HCT116 (cell line): Measurements from ENCODE around the gene SEMA4B.
"Not testable (repeated sequence)": the region's sequence is repeated elsewhere in the genome, so short reads cannot be mapped to it uniquely, and the experiment has no call there.

ENCODE experiments used
- CTCF ChIP-seq, 3 experiments: fragments of 200-600 bp in 1 of 3; sonication (generic) in 1 of 3; IDR thresholded peaks in 2 of 3; conservative IDR thresholded peaks in 1 of 3; 2 replicates each; pipeline ENCODE4 v1.5.1; 2012 to 2017; ENCODE audit warnings: low read depth in 2 of 3, low read length in 2 of 3, antibody characterized with exemption in 1 of 3, borderline replicate concordance in 1 of 3, control low read depth in 1 of 3, mild to moderate bottlenecking in 1 of 3, mixed read lengths in 1 of 3, mixed run types in 1 of 3, moderate library complexity in 1 of 3; ENCODE audit not compliant: insufficient read depth in 1 of 3
- ELF1 ChIP-seq: IDR thresholded peaks from 2 replicates; pipeline ENCODE4 v1.6.1; 2012; ENCODE audit warnings: low read depth, borderline replicate concordance
- EZH2 ChIP-seq: fragments of 200-600 bp; sonication (generic); IDR thresholded peaks from 2 replicates; pipeline ENCODE4 v1.6.1; 2017; ENCODE audit warnings: antibody characterized with exemption, mixed run types
- EZH2phosphoT487 ChIP-seq: fragments of 200-600 bp; IDR thresholded peaks from 2 replicates; pipeline ENCODE4 v1.6.1; 2018; ENCODE audit warnings: antibody characterized with exemption, borderline replicate concordance
- MAX ChIP-seq: IDR thresholded peaks from 2 replicates; pipeline ENCODE4 v1.6.1; 2012
- POLR2A ChIP-seq: IDR thresholded peaks from 2 replicates; pipeline ENCODE4 v1.7.0; 2011; ENCODE audit warnings: borderline replicate concordance; ENCODE audit not compliant: insufficient read depth, insufficient read length; ENCODE audit errors: extremely low read depth
- POLR2AphosphoS5 ChIP-seq: IDR thresholded peaks from 2 replicates; pipeline ENCODE4 v1.6.1; 2011; ENCODE audit warnings: mild to moderate bottlenecking, low read depth, low read length, moderate library complexity
- TCF7L2 ChIP-seq: IDR thresholded peaks from 2 replicates; pipeline ENCODE4 v1.7.0; 2011; ENCODE audit warnings: borderline replicate concordance, inconsistent platforms; ENCODE audit not compliant: insufficient read depth, insufficient read length; ENCODE audit errors: extremely low read depth
- YY1 ChIP-seq: IDR thresholded peaks from 2 replicates; pipeline ENCODE4 v1.6.1; 2011; ENCODE audit warnings: low read length, low read depth, moderate library complexity, mild to moderate bottlenecking; ENCODE audit not compliant: insufficient replicate concordance; ENCODE audit errors: extremely low read depth
- ZFX ChIP-seq: fragments of 450-650 bp; IDR thresholded peaks from 2 replicates; pipeline ENCODE4 v1.6.1; 2017
- TF ChIP-seq, protein P1 (sequence below): IDR thresholded peaks from 2 replicates; pipeline ENCODE4 v1.6.1; 2012; ENCODE audit warnings: low read depth

- not testable (repeated sequence) for TF ChIP-seq CTCF (IDR thresholded peaks at IDR 0.05 in 2 of 3, conservative IDR thresholded peaks at IDR 0.05 in 1 of 3; ENCODE audit: borderline replicate concordance in 1 of 3, insufficient read depth in 1 of 3, low read depth in 2 of 3, low read length in 2 of 3); EZH2; YY1; POLR2A; ZFX; POLR2AphosphoS5; MAX; EZH2phosphoT487; TCF7L2; ELF1
- TF ChIP-seq, protein P1, sequence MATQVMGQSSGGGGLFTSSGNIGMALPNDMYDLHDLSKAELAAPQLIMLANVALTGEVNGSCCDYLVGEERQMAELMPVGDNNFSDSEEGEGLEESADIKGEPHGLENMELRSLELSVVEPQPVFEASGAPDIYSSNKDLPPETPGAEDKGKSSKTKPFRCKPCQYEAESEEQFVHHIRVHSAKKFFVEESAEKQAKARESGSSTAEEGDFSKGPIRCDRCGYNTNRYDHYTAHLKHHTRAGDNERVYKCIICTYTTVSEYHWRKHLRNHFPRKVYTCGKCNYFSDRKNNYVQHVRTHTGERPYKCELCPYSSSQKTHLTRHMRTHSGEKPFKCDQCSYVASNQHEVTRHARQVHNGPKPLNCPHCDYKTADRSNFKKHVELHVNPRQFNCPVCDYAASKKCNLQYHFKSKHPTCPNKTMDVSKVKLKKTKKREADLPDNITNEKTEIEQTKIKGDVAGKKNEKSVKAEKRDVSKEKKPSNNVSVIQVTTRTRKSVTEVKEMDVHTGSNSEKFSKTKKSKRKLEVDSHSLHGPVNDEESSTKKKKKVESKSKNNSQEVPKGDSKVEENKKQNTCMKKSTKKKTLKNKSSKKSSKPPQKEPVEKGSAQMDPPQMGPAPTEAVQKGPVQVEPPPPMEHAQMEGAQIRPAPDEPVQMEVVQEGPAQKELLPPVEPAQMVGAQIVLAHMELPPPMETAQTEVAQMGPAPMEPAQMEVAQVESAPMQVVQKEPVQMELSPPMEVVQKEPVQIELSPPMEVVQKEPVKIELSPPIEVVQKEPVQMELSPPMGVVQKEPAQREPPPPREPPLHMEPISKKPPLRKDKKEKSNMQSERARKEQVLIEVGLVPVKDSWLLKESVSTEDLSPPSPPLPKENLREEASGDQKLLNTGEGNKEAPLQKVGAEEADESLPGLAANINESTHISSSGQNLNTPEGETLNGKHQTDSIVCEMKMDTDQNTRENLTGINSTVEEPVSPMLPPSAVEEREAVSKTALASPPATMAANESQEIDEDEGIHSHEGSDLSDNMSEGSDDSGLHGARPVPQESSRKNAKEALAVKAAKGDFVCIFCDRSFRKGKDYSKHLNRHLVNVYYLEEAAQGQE, result not testable (repeated sequence)
These were observed 13.1 kb upstream of the SEMA4B start for GRCh38 chr15:90188065-90188464.
